SK-N-MC (cell line): ENCODE measurements around the gene CHI3L1.

Experiments used
- DNase-seq: peaks from one replicate; pipeline ENCODE4 v3.0.0-alpha.2; 2011; ENCODE audit warnings: low read depth, low spot score
- H3K27ac ChIP-seq: fragments of 200-600 bp; sonication (generic); 2 replicates; pipeline ENCODE4 v1.5.1; 2016; ENCODE audit warnings: mixed run types
- H3K36me3 ChIP-seq: fragments of 200-600 bp; sonication (generic); 2 replicates; pipeline ENCODE4 v1.6.1; 2017; ENCODE audit warnings: antibody characterized with exemption, low read length, mixed read lengths; ENCODE audit not compliant: insufficient read depth
- H3K4me3 ChIP-seq: fragments of 200-600 bp; sonication (generic); 2 replicates; pipeline ENCODE4 v1.5.1; 2016
- H3K9ac ChIP-seq: fragments of 200-600 bp; sonication (generic); 2 replicates; pipeline ENCODE4 v1.8.0; 2017; ENCODE audit warnings: mixed run types, mixed read lengths; ENCODE audit not compliant: insufficient read length
- H3K9me3 ChIP-seq: fragments of 200-600 bp; sonication (generic); 2 replicates; pipeline ENCODE4 v1.6.1; 2017; ENCODE audit warnings: low read depth, mild to moderate bottlenecking, antibody characterized with exemption, low read length, moderate library complexity, mixed read lengths
- EZH2 ChIP-seq: fragments of 200-600 bp; sonication (generic); IDR thresholded peaks from one replicate; pipeline ENCODE4 v1.6.1; 2017; ENCODE audit warnings: antibody characterized with exemption
- FOXP2 ChIP-seq: optimal IDR thresholded peaks from 2 replicates; pipeline ENCODE3; 2011; ENCODE audit warnings: mild to moderate bottlenecking, moderate library complexity; ENCODE audit not compliant: insufficient read depth; ENCODE audit errors: extremely low read length, control extremely low read depth
- POLR2AphosphoS5 ChIP-seq: IDR thresholded peaks from 2 replicates; pipeline ENCODE4 v1.6.1; 2012; ENCODE audit warnings: mild to moderate bottlenecking, low read depth, low read length, borderline replicate concordance

CHI3L1 gene

DNA sequence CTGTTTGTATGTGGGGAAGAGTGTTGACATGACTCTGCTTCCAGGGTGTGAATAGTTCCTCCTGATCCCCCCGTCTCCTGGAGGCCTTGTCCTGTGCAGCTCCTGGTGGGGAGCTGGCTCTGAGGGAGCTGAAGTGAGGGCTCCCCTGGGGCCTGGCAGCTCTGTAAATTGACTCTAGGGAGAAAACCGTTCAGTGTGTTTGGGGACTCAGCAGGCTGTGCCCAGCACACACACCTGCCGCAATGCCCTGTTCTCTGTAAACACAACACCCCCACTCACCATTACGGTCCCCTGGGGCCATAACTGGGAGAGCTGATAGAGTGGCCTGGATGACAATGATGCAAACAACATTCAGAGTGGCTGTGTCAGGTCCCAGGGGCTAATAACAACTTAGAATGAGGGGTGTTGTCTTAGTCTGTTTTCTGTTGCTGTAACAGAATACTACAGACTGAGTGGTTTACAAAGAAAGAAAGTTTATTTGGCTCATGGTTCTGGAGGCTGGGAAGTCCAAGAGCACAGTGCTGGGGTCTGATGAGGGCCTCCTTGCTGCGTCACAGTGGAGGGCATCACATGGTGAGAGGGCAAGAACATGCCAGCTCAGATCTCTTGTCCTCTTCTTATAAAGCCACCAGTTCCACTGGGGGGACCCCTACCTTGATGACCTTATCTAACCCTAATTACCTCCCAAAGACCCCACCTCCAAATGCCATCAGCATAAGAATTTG lies 43.7 kb downstream of the CHI3L1 start:
- Histone ChIP-seq H3K36me3 (no peaks in the 10 kb centered on the region), H3K27ac (no peak overlapping the region), H3K9me3 (no peaks in the 10 kb centered on the region), H3K9ac (no peak overlapping the region), H3K4me3 (no peak overlapping the region)
- no peak for DNase-seq
- TF ChIP-seq FOXP2 = no peak
- TF ChIP-seq POLR2AphosphoS5 = no peak
- no peak for TF ChIP-seq EZH2

DNA sequence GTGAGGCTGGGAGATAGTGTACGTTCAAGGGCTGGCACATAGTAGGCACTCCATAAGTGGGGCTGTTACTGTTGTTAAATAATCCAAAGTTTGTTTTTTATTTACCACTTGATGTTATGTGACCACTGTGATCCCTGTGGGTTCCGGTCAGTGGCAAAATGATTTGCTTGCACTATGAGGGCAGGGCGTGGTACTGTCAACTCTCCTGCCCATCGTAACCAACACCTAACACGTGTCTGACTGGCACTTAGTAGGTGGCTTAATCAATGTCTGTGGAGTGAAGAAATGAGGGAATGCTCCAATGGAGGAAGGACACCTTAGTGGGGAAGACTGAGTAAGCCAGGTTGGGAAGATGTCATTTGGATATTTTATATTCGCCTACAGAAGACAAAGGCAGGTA lies 44.4 kb downstream of the CHI3L1 start:
- no peak for DNase-seq
- Histone ChIP-seq H3K36me3 (no peaks in the 10 kb centered on the region), H3K4me3 (no peak overlapping the region), H3K9ac (no peak overlapping the region), H3K9me3 (no peaks in the 10 kb centered on the region), H3K27ac (no peak overlapping the region)
- TF ChIP-seq POLR2AphosphoS5 = no peak
- no peak for TF ChIP-seq FOXP2
- TF ChIP-seq EZH2 = no peak

DNA sequence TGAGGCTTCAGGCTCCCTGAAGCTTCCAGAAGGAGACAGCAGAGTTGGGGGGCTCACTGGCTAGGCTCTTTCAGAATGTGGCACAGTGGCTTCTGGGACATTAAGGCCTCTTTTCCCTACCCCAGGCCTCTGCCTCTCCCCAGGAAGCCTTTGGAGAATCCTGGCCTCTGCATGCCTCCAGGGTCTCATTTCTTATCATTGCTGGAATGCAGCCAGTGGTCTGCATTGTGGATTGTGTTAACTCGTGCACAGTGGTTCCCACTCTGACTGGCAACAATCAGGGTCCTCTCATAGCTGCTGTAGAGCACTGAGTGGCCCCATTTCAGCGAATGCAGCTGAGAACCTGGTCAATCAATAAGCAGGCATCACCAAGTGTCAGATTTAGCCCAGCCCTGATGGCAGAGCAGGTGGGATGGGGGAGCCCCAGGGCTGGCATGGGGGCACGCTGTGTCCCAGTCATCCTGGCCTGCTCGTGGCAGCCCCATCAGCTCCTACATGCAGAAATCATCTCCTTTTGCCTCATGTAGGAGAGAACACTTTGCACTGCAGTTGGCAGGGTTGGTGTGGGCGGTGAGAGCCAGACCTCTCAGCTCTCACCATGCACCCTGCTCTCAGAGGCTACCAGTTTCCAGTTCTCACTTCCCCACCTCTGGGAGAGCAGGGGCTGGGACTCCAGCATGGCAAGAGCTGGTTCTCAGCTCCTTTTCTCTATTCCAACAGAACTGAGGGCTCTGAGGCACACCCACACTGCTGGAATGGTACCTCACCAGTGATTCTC lies 45.6 kb downstream of the CHI3L1 start:
- Histone ChIP-seq H3K36me3 (no peaks in the 10 kb centered on the region), H3K9me3 (no peaks in the 10 kb centered on the region), H3K4me3 (no peak overlapping the region), H3K9ac (no peak overlapping the region), H3K27ac (no peak overlapping the region)
- TF ChIP-seq EZH2 = no peak
- TF ChIP-seq POLR2AphosphoS5 = no peak
- TF ChIP-seq FOXP2 = no peak
- DNase-seq = no peak

DNA sequence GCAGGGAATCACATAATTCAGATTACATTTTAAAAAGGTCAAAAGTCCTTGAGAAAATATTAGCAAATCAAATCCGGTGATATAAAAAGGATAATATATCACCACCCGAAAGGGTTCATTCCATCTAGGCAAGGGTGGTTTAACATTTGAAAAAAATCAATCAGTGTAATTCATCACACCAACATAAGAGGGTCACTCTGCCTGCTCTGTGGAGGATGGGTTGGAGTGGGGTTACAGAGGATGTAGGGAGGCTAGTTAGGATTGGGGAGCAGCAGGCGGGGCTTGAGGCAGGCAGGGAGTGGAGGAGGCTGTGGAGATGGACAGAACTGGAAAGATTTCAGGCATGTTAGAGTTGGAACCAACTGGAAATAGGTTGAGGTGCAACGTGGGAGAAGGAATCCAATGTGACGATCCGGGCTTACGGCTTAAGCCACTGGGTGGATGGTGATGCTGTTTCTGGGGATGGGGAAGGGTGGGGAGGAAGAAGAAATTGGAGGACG lies 46.5 kb downstream of the CHI3L1 start:
- Histone ChIP-seq H3K9ac (no peak overlapping the region), H3K27ac (no peak overlapping the region), H3K9me3 (no peaks in the 10 kb centered on the region), H3K36me3 (no peaks in the 10 kb centered on the region), H3K4me3 (no peak overlapping the region)
- no peak for DNase-seq
- TF ChIP-seq POLR2AphosphoS5 (no peak), FOXP2 (no peak), EZH2 (no peak)

DNA sequence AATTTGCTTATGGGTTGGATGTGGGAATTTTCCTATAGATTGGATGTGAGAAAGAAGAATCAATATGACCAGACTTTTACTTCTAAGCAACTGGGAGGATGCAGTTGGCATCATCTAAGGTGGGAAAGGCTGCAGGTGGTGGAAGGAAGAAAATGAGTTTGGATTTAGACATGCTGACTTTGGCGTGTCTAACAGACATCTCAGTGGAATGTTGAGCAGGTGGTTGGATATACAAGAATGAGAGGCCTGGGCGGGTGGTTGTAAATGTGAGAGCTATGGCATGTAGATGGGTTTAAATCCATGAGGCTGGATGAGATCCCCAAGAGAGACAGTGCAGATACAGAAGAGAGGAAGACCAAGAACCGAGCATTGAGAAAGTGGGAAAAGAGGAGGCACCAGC lies 48.4 kb downstream of the CHI3L1 start:
- H3K27ac ChIP-seq = no peak overlapping the region
- no peaks in the 10 kb centered on the region for H3K9me3 ChIP-seq
- DNase-seq = no peak
- no peak overlapping the region for H3K9ac ChIP-seq
- H3K36me3 ChIP-seq = no peaks in the 10 kb centered on the region
- no peak overlapping the region for H3K4me3 ChIP-seq
- TF ChIP-seq POLR2AphosphoS5 (no peak), EZH2 (no peak), FOXP2 (no peak)

DNA sequence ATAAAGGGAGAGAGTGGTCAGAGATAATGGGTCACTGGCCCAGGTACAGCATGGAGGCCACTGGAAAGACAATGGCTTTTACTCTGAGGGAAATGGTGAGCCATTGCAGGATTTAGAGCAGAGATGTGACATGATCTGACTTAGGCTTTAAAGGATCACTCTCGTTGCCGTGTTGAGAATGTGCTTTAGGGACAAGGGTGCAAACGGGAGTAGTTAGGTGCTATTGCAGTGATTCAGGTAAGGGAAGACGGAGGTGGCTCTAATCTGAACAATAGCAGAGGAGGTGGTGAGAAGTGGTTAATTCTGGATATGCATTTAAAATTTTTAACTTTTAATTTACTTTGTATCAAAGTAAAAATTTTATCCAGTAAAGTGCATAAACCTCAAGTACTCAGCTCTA lies 49.2 kb downstream of the CHI3L1 start:
- DNase-seq = no peak
- TF ChIP-seq FOXP2 = no peak
- no peaks in the 10 kb centered on the region for H3K9me3 ChIP-seq
- H3K4me3 ChIP-seq = no peak overlapping the region
- H3K9ac ChIP-seq = no peak overlapping the region
- no peaks in the 10 kb centered on the region for H3K36me3 ChIP-seq
- H3K27ac ChIP-seq = no peak overlapping the region

DNA sequence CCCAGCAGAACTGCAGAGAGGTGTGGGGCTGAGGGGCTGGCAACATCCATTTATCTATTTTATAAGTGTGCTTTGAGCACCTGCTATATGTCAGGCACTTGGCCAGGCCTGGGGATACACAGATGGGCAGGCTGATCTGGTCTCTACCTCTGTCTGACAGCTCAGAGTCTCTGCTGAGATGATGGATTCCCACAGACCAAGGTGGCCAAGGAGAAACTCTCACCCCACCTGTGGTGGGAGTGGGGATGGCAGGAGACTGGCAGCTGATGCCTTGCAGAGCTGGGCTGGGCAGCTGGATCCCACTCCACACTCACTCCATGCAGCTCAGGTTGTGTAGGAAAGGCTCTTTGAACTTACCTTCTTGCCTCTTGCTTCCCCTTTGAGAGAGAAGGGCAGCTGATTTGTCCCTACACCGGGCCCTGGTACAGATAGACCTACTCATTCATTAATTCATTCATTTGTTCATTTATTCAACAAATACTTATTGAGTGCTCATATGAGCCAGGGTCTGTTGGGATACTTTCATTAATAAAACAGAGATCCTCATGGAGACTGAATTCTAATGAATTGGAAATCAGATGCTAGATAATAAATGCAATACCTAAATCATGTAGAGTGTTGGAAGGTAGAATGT lies 50.0 kb downstream of the CHI3L1 start:
- no peak for DNase-seq

DNA sequence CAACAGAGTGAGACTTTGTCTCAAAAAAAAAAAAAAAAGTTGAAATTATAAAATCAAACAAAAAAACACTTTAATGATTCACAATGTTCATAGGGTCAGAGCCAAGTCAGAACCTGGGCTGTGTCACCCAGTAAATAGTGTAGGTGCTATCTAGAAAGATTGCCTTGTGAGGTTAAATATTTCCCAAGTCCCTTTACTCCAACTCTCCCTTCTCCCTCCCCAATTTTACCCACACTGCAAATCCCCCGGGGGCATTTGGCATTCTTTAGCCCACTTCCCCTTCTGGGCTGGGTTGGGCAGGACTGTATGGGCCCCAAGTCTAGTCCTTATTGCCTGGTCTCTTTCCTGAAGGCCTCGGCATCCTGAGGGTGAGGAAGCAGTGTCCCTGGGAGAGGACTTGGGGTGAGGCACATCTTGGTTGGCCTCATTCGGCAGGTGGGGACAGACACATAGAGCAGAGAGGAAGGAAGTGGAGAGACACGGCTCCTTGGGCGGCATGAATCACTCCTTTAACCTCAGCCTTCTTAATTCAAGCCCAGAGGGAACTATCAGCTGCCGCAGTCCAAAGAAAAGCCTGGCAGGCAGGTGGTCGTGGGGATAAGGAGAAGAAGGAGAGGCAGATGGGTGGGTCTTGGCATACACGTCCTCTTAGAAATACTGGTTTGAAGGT lies 50.7 kb downstream of the CHI3L1 start:
- TF ChIP-seq FOXP2 (no peak), POLR2AphosphoS5 (no peak), EZH2 (no peak)
- DNase-seq = no peak
- Histone ChIP-seq H3K9ac (no peak overlapping the region), H3K27ac (no peak overlapping the region), H3K9me3 (no peaks in the 10 kb centered on the region), H3K4me3 (no peak overlapping the region), H3K36me3 (no peaks in the 10 kb centered on the region)

More for the DNA sequence above, 50.0 kb downstream of the CHI3L1 start:
- no peaks in the 10 kb centered on the region for H3K36me3 ChIP-seq
- no peaks in the 10 kb centered on the region for H3K9me3 ChIP-seq
- H3K27ac ChIP-seq = no peak overlapping the region
- H3K9ac ChIP-seq = no peak overlapping the region
- no peak overlapping the region for H3K4me3 ChIP-seq
- no peak for TF ChIP-seq EZH2
- TF ChIP-seq FOXP2 = no peak
- TF ChIP-seq POLR2AphosphoS5 = no peak
